Measurements from ENCODE around the gene SIGLEC8. TPM values are rescaled to one million over a fixed set of nuclear protein-coding genes. Genes with fewer than 3 reads are reported as not detected.

The SIGLEC8 gene
- total and polyA plus RNA-seq, 9 of the 15 experiments (the other 6 are each of a cell fraction or from before 2014, with no cell fraction given): 0.04 to 0.65 (median 0.39) TPM

- no peak for TF ChIP-seq ZNF318 (IDR thresholded peaks at IDR 0.05; ENCODE audit: borderline replicate concordance in 1 of 2, low read depth in 1 of 2)
- TF ChIP-seq NR0B1 (IDR thresholded peaks at IDR 0.05; ENCODE audit: partially characterized antibody): no peak
- no peak for TF ChIP-seq ZNF639 (CRISPR knock-in tag; conservative IDR thresholded peaks at IDR 0.05 in 1 of 2, IDR thresholded peaks at IDR 0.05 in 1 of 2)
- TF ChIP-seq DACH1 (IDR thresholded peaks at IDR 0.05; ENCODE audit: partially characterized antibody): no peak
- no peak for TF ChIP-seq CREB1 (IDR thresholded peaks at IDR 0.05)
- TF ChIP-seq CREB1 (CRISPR knock-in tag; IDR thresholded peaks at IDR 0.05): no peak
- TF ChIP-seq EP400 (IDR thresholded peaks at IDR 0.05): no peak; the same call in 1 of the 2 replicates
- TF ChIP-seq EZH2 (IDR thresholded peaks at IDR 0.05; ENCODE audit: borderline replicate concordance, low read depth, low read length): no peak
- peak in 1 of 2 experiments; percentile 63; a peak in 1 of 4 replicates for TF ChIP-seq HDAC1 (IDR thresholded peaks at IDR 0.05)
- no peak for TF ChIP-seq ZNF311 (CRISPR knock-in tag; IDR thresholded peaks at IDR 0.05)
- TF ChIP-seq FOXK2 (conservative IDR thresholded peaks at IDR 0.05 in 1 of 2, IDR thresholded peaks at IDR 0.05 in 1 of 2; ENCODE audit: low read depth in 2 of 2): no peak
- TF ChIP-seq GTF2A2 (tag; IDR thresholded peaks at IDR 0.05): 0 out of 2 replicates have a peak, but pooled peaks have one; percentile 34
- TF ChIP-seq ZNF143 (CRISPR knock-in tag; IDR thresholded peaks at IDR 0.05): no peak
- TF ChIP-seq CEBPB (tag; IDR thresholded peaks at IDR 0.05): peak; percentile 92
- TF ChIP-seq CTBP1 (IDR thresholded peaks at IDR 0.05; ENCODE audit: borderline replicate concordance): peak; percentile 68
- TF ChIP-seq FOXJ3 (CRISPR knock-in tag; IDR thresholded peaks at IDR 0.05): no peak
- no peak for TF ChIP-seq RBM17 (IDR thresholded peaks at IDR 0.05; ENCODE audit: borderline replicate concordance, low read depth, low read length)
- no peak for TF ChIP-seq ZNF431 (CRISPR knock-in tag; IDR thresholded peaks at IDR 0.05)
- no peak for TF ChIP-seq SAFB (IDR thresholded peaks at IDR 0.05; ENCODE audit: borderline replicate concordance, low read depth, low read length)
Observed at GRCh38 chr19:51507640-51508058, 49.4 kb upstream of the SIGLEC8 start (continued).

All from K562 (cell line).